ENCODE results near the gene C1orf122.
"Not testable (repeated sequence)": the region's sequence is repeated elsewhere in the genome, so short reads cannot be mapped to it uniquely, and the experiment has no call there.

C1orf122 gene

DNA sequence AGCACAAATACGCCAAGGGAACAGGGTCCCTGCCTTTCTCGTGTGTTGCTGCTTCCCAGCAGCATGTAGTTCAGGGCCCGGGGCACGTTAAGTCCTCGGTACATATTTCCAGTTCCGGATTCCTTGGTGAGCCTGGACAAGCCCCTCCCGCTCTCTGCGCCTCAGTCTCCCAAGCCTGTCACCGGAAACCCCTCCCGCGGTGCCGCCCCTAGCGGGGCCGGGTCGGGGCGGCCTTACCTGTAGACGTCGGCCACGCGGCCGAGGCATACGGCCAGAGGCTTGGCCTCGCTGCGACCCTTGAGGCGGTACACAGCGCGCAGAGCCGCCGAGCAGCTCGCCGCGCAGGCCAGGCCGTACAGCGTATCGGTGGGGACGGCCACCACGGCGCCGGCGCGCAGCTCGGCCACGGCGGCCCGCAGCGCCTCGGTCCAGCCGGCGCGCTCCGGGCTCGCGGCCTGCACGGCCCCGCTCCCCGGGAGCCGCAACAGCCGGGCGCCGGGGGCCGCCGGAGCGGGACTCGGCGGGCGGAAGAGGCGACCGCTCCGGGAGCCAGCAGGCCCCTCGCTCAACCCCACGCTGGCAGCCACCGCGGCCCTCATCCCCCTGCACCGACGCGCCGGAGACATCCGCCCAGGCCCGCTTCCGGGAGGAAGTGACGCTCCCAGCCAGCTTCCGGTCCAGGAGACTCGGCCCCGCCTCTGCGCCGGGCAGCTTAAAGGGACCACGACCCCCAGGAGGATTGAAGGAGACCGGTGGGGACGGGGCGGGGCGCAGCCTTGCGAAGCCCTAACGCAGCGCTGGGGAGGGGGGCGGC is at the start of gene C1orf122, which contains the start of gene YRDC:
TSS of gene C1orf122 (plus strand) at position 236 of the 814 bp plus-strand sequence. CDS start 615 bp downstream, outside the sequence.
TSS of gene YRDC (minus strand) at position 654 of the 814 bp plus-strand sequence. CDS start at position 626, 28 bp downstream.
- peak; percentile 85 for DNase-seq (ENCODE audit: low spot score)

DNA sequence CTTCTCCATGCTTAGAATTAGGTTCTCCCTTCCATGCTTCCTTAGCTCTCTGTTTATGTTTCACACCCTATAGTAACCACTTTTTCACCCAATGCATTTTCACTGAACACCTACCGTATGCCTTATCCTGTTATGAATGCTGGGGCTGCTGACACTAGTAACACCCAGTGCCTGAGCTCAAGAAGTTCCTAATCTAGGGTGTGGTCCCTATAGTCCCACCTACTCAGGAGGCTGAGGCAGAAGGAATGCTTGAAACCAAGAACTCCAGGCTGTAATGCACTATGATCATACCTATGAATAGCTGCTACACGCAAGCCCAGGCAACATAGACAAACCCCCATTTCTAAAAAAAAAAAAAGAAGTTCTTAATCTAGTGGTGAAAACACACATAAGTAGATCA is 48.1 kb upstream of the C1orf122 start:
- DNase-seq (ENCODE audit: low spot score): no peak

DNA sequence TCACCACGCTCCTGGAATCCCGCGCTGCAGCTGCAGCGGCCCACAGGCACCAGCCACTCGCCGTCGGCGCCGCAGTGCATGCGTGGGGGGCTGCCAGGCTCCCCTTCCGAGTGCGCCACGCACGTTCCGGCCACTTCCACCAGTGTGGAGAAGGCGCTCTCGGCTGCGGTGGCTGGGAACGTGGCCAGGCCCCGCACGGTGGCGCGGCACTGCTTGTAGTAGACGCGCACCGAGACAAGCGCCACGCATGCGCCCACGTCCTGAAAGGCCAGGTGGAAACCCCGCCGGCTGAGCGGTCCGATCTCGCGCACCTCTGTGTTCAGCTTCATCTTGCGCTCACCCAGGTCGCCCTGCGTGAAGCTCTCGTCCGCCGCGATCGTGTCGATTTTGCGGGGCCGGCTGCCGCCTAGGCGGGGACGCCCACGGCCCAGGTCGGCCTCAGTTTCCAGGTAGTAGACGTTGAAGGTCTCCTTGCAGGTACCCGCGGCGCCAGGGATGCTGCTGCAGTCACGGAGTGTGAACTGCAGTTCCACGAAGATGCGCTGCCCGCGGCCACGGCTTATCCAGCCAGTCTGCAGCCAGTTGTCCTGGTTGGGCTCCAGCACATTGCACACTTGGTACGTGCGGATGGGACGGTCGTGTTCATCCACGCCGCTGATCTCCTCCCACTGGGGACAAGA is 46.0 kb upstream of the C1orf122 start:
- DNase-seq (ENCODE audit: low spot score): no peak

DNA sequence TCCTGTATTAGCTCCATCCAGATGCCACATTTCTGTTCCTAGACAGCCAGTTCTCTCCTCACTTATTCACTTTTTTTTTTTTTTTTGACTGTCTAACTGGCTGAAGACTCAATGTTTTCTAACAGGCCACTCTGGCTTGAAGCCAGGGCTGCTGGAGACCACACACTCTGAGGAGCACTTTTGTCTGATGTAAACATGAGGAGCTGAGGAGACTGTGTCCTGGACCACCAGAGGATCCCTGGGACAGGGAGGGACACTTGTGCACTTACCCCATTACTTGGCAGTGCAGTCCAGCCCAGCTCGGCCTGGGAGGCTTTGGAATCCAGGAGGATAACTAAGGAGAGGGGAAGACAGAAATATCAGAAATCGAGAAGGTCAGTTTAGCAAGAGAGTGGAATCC is 45.1 kb upstream of the C1orf122 start:
- no peak for DNase-seq (ENCODE audit: low spot score)

DNA sequence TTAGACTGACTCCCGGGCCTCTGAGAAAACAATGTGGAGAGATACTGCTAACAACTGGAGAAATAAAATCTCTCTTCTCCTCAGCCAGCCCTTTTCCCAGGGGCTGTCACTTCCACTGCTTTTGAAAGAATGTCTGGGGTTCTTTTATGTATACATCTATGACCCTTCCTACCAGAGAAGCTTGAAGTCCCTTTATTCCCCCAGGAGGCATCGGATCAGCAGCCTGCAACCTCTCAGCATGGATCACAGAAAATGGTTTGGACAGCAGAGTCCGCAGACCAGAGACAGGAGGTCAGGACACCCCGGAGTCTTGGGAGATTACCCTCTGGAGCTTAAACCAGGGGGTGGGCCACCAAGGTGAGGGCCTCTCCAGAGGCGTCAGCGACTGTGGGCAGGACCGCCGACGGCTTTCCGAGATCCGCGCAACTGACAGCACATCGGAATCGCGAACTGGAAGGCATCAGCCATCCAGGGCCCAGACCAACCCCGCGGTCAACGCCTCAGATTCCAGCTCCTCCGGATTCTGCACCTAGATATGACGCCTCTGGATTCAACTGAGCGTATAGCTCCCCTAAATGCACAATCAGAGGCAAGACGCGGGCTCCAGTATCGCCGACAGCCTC is 43.7 kb upstream of the C1orf122 start:
- no peak for DNase-seq (ENCODE audit: low spot score)

DNA sequence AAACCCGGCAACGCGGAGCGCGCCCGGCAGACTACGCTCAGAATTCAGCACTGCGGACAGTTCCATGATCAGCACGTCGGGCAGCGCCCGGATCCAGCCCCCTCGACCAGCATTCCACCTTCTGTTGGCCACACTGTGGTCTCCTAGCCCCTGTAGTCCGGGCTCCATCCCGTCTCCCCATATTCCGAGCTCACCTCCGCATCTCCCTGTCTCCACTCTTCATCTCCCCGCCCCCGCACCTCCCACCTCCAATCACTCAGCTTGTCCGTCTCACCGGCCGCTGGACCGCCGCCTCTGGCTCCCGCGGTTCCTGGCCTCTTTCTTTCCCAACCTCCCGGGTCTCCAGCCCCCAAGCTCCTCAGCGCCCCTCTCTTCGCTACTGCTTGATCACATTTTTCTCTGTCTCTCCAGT is 43.2 kb upstream of the C1orf122 start:
- peak; percentile 24 for DNase-seq (ENCODE audit: low spot score)

DNA sequence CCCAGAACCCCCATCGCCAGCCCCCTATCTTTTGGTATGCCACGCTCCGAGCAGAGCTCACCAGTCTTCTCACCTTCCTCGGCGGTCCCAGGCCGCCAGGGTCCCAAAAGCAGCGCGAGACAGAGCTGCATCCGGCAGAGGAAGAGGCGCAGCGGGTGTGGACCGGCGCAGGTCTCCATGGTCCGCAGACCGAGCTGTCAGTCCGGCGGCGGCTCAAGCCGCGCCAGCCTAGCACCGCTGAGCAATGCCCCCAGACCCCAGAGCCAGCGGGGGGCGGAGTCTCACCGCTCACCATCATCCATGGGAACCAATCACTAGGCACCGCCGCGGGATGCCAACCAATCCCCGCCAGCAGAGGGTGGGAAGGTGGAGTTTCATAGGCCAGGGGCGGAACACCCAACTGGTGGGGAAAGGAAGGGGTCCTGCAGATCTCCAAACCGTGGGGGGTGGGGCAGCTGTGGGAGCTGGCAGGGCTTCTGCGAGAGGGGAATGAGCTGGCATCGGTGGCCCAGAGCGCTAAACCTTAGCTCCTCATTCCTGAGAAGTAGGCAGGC is 42.6 kb upstream of the C1orf122 start, which contains the start of gene EPHA10:
TSS of gene EPHA10 (minus strand) at position 233 of the 554 bp plus-strand sequence. CDS start at position 179, 54 bp downstream.
- DNase-seq (ENCODE audit: low spot score): no peak

DNA sequence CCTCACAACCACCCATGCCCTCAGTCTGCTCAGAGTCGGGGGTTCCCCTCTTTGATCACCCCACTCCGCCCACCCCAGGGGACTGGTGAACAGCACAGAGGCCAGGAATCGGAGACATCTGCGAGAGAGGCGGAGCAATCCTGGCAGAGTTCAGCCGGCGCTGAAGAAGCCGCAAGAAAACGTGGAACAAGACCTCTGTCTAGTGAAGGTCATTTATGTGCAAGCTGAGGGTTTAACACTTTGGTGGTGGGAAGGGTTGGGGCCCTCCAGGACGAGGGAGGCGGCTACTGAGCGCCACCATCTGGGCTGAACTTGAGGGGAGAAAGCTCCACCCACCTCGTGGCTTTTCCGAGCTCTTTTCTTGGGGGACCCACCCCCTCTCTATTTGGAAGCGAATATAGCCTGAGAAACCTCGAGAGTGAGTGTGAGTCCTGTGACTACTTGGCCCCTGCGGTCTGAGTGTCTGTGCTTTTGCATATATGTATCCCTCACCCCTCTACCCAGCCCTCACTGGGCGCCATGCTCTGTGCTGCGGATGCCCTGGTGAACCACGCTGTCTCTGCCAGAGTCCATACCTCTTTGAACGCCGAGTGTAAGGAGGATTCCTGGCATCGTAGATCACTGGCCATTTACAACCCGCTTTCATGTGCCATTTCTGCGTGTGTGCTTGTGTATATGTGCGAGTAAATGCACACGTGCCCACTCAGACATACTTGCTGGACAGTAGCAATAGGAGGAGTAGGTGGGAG is 41.5 kb upstream of the C1orf122 start:
- DNase-seq (ENCODE audit: low spot score): no peak

DNA sequence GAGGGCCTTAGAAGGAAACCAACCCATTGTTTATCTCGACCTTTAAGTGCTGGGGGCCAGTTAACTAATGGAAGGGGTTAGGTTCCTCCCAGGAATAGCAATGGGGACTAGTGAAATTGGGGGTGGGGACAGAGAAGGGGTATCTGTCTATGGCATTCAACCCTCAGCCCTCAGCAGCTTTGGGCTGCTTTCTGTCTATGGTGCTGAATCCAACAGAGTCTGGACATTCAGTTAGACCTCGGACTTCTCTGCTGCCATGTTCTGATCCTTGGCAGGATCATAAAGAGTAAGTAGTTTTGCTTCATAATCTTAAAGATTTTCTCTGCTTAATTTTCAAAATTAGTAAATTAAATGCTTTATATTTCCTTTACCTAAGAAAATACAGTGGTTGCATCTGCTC is 40.1 kb upstream of the C1orf122 start:
- no peak for DNase-seq (ENCODE audit: low spot score)

DNA sequence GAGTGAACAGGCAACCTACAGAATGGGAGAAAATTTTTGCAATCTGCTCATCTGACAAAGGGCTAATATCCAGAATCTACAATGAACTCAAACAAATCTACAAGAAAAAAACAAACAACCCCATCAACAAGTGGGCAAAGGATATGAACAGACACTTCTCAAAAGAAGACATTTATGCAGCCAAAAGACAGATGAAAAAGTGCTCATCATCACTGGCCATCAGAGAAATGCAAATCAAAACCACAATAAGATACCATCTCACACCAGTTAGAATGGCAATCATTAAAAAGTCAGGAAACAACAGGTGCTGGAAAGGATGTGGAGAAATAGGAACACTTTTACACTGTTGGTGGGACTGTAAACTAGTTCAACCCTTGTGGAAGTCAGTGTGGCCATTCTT is 36.1 kb upstream of the C1orf122 start:
- DNase-seq (ENCODE audit: low spot score): not testable (repeated sequence)

DNA sequence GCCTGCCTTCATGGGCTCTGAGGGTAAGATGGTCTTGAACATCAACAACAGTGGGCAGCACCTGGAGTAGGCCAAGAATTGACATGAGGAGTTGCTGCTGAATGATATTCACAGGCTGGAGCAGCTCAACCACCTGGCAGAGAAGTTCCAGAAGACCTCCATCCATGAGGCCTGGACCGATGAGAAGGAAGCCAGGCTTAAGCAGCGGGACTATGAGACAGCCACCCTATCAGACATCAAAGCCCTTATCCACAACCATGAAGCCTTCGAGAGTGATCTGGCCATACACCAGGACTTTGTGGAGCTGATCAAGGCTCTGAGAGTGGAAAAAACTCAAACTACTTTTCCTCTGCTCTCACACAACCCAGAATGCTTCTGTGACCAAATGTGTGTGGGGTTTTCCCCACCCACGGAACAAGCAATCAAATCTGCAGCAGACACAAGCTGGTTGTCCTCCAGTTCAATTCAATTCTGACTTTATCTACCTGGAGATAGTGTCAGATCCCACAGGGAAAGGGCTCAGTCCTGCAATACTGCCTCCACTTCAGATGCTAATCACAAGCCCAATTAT is 30.6 kb upstream of the C1orf122 start:
- DNase-seq (ENCODE audit: low spot score): no peak

DNA sequence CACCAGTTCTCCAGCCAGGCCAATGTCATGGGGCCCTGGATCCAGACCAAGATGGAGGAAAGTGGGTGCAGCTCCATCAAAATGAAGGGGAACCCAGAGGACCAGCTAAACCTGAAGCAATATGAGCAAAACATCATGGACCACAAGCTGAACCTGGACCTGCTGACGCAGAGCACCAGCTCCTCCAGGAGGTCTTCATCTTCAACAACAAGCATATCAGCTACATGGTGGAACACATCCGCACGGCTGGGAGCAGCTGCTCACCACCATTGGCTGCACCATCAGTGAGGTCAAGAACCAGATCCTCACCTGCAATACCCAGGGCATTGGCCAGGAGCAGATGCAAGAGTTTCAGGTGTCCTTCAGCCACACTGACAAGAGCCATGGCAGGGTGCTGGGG is 28.9 kb upstream of the C1orf122 start:
- DNase-seq (ENCODE audit: low spot score): no peak

DNA sequence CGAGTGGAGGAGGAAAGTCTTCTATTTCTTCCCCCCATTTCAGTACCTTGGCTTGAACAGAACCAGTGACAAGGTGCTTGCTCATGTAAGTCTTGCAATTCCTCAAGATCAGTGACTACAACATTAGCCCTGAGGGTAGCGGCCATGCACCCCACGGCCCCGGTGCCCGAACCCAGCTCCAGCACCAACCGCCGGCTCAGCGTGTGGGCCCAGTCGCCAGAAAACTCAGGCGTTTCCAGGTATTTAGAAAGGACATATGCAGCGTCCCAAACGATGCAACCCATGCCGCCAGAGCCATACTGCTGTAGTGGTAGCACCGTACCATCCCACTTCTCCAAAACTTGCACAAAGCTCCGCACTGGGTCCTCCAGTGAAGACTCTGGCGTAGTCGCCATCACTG is 25.1 kb upstream of the C1orf122 start:
- DNase-seq (ENCODE audit: low spot score): no peak

DNA sequence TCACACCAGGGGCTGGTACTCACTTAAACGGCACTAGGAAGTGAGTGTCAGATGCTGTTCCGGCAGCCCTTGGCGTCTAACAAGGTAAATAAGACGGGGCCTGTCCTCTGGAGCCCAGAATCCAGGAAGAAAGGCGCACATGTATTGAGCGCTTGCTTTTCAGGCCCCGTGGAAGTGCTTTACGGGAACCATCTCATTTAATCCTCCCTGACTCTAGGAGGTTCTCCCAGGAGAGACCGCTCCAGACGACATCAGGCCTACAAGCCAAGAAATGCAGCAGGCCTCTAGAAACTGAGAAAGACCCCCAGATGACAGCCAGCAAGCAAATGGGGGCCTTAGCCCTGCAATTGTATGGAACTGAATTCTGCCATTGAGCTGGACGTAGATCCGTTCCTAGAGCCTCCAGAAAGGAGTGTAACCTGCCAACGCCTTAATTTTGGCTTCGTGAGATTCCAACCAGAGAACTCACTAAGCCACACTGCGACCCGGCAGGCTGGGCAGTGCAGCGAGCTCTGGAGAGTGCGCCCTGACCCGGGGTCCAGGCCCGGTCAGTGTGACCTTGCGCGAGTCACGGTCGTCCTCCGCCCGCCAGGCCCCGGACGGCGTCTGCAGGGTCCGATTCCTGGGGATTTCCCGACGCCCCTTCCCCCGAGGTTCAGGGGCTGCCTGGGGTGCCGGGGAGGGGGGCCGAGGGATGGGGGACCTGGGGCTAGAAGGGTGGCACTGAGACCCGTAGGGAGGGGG is 14.5 kb upstream of the C1orf122 start:
- no peak for DNase-seq (ENCODE audit: low spot score)

DNA sequence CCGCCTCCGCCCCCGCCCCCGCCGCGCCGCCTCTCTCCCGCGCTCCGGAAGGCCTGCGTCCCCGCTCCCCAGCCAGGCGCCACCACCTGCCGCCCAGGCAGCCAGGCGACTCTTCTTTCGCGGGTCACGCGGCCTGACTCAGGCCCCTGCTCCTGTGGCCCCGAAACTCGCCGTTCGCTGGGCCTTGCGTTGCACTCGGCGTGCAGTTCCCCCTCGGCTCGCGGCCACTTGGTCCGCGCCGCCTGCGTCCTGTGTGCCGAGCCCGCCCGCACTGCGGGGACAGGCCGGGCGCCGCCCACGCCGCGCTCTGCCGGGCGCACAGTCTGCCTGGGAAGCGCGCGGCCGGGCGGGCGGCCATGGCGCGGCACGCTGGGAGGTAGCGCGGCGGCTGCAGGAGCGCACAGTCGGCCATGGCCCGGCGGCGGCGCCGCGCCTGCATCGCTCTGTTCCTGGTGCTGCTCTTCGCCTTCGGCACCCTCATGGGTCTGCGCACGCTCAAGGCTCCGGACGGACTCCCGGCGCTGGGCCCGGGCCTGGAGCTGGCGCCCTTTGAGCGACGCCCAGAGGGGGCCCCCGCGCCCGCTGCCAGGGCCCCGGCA is 13.7 kb upstream of the C1orf122 start, which contains the start of gene MANEAL:
TSS of gene MANEAL (plus strand) at position 75 of the 599 bp plus-strand sequence. CDS start at position 411, 336 bp downstream.
- no peak for DNase-seq (ENCODE audit: low spot score)

DNA sequence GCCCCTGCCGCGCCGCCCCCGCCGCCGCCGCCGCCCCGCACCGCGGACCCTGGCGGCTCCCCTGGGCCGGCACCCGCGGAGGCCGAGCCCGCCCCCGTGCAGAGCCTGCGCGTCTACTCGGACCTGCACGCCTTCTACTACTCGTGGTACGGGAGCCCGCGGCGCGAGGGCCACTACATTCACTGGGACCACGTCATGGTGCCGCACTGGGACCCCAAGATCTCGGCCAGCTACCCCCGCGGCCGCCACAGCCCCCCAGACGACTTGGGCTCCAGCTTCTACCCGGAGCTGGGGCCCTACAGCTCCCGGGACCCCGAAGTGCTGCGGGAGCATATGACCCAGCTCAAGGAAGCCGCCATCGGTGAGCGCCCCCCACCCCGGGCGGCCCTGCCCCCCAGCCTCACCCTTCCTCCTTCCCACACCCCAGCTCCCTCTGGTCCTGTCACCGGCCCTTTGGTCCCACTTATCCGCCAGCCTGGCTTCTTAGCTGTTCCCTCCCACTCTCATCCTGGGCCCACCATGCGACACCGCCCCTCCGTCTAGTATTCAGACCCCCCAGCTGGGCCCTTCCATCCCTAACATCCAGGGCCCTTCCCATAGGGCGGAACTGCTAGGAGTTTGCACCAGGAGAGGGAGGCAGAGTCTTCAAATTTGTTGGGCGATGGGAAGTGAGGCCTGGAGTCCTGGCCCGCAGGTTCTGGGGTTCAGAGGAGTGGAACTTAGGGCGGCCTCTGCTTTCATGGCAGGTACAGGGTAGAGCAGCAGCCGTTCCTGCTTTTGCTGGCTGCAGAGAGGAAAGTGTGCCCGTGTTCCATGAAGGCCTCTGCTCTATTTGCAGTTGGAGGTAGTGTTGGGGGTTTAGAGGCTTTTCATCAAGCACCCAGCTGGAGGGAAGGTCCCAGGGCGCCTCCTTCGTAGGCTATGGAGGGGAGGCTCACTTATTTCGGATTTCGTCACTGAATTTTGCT is 12.9 kb upstream of the C1orf122 start:
- DNase-seq (ENCODE audit: low spot score): no peak

DNA sequence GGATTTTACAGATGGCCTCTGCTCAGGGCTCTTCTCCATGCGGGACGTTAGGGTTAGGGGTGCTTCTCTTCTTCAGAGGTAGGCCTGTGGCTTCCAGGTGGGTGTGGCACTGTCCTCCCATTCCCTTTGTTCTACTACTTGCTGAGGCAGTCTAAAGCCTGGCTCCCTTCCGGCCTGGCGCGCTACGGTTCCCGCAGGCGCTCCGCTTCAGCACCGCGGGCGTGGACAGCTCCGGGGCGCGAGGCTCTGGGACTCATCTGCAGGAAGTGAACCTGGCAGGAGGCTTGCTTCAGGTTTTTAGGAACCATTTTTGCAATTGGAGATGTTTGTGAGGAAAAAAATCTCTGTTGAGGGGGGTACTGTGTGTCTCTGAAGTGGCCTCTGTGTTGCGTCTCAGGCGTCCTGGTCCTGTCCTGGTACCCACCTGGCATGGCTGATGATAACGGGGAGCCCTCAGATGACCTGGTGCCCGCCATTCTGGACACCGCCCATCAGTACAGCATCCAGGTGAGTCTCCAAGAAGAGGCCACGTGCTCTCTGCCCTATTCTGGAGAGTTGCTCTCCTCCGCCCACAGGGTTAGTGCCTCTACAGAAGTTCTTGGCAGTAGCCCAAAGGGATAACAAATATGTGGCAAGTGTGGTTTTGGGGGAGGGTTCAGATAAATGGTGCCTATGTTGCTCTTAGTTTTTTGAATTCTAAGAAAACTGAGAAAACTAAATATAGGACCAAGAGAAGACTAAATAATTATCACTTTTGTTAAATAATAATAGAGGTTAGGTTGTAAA is 12.1 kb upstream of the C1orf122 start:
- DNase-seq (ENCODE audit: low spot score): no peak

DNA sequence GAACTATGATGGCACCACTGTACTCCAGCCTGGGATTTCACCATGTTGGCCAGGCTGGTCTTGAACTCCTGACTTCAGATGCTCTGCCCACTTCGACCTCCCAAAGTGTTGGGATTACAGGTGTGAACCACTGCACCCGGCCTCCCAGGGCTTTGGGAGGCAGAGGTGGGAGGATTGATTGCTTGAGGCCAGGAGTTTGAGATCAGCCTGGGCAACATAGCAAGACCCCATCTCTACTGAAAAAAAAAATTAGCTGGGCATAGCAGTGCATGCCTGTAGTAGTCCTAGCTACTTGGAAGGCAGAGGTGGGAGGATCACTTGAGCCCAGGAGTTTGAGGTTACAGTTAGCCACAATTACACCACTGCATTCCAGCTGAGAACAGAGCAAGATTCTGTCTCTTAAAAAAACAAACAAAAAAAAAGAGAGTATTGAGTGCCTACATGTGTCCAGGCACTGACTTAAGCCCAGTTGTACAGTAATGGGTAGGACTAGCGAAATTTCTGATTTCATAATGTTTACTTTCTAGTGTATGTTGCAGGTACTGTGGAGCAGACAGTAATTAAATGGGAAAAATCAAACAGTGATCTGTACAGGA is 9.7 kb upstream of the C1orf122 start:
- DNase-seq (ENCODE audit: low spot score): no peak

Measured in COLO829 (cell line).